H9 (cell line): ENCODE results near the gene PC. TPM values are rescaled to one million over a fixed set of nuclear protein-coding genes. Genes with fewer than 3 reads are reported as not detected.
A peak's percentile ranks its signal among the peaks of the same experiment; 100 is the strongest.

Source experiments
- DNase-seq: peaks from one replicate; pipeline ENCODE4 v3.0.0-alpha.2; 2017
- H2AFZ ChIP-seq: one replicate; pipeline ENCODE4 v1.6.1; 2013; ENCODE audit warnings: mild to moderate bottlenecking, low read length, control low read depth, moderate library complexity
- H2AK5ac ChIP-seq: 2 replicates; pipeline ENCODE4 v1.6.1; 2013; ENCODE audit warnings: low read length, control low read depth, mixed read lengths; ENCODE audit not compliant: insufficient read length
- H2BK120ac ChIP-seq: one replicate; pipeline ENCODE4 v1.6.1; 2013; ENCODE audit warnings: low read depth, mild to moderate bottlenecking, low read length, control low read depth, inconsistent platforms; ENCODE audit not compliant: poor library complexity, severe bottlenecking
- H2BK12ac ChIP-seq: 2 replicates; pipeline ENCODE4 v1.6.1; 2013; ENCODE audit warnings: low read length, control low read depth, mixed read lengths, low read depth; ENCODE audit not compliant: insufficient read length
- H2BK15ac ChIP-seq: 2 replicates; pipeline ENCODE4 v1.6.1; 2013; ENCODE audit warnings: low read depth, low read length, control low read depth
- H2BK20ac ChIP-seq: one replicate; pipeline ENCODE4 v1.6.1; 2013; ENCODE audit warnings: low read depth, mild to moderate bottlenecking, low read length, control low read depth, inconsistent platforms; ENCODE audit not compliant: poor library complexity, severe bottlenecking
- H2BK5ac ChIP-seq: 2 replicates; pipeline ENCODE4 v1.6.1; 2013; ENCODE audit warnings: low read length, control low read depth, mixed read lengths; ENCODE audit not compliant: insufficient read length
- H3K14ac ChIP-seq: 2 replicates; pipeline ENCODE4 v1.6.1; 2013; ENCODE audit warnings: low read length, control low read depth; ENCODE audit not compliant: insufficient read depth
- H3K18ac ChIP-seq: 2 replicates; pipeline ENCODE4 v1.6.1; 2013; ENCODE audit warnings: low read depth, mild to moderate bottlenecking, mixed read lengths, low read length, control low read depth; ENCODE audit not compliant: insufficient read length
- H3K23ac ChIP-seq: 2 replicates; pipeline ENCODE4 v1.6.1; 2013; ENCODE audit warnings: low read length, control low read depth, mixed read lengths, low read depth; ENCODE audit not compliant: insufficient read length
- H3K23me2 ChIP-seq: 2 replicates; pipeline ENCODE4 v1.6.1; 2013; ENCODE audit warnings: low read depth, mild to moderate bottlenecking, mixed read lengths, low read length, control low read depth; ENCODE audit not compliant: insufficient read length, poor library complexity, severe bottlenecking
- H3K27ac ChIP-seq: 2 replicates; pipeline ENCODE4 v1.5.1; 2013; ENCODE audit warnings: low read length, control low read depth, mixed read lengths, low read depth; ENCODE audit not compliant: insufficient read length
- H3K27me3 ChIP-seq: 2 replicates; pipeline ENCODE4 v1.6.1; 2013; ENCODE audit warnings: low read length, control low read depth, inconsistent platforms; ENCODE audit not compliant: insufficient read depth
- H3K4ac ChIP-seq: 2 replicates; pipeline ENCODE4 v1.6.1; 2013; ENCODE audit warnings: low read depth, mild to moderate bottlenecking, control low read depth, inconsistent platforms, low read length, moderate library complexity
- H3K4me1 ChIP-seq: 2 replicates; pipeline ENCODE4 v1.6.1; 2013; ENCODE audit warnings: low read length, control low read depth, inconsistent platforms; ENCODE audit not compliant: insufficient read depth
- H3K4me2 ChIP-seq: 2 replicates; pipeline ENCODE4 v1.6.1; 2013; ENCODE audit warnings: low read length, control low read depth, mixed read lengths; ENCODE audit not compliant: insufficient read length, insufficient read depth
- H3K56ac ChIP-seq: 2 replicates; pipeline ENCODE4 v1.6.1; 2013; ENCODE audit warnings: low read depth, mild to moderate bottlenecking, mixed read lengths, low read length, control low read depth; ENCODE audit not compliant: insufficient read length
- H3K79me1 ChIP-seq: 2 replicates; pipeline ENCODE4 v1.6.1; 2013; ENCODE audit warnings: low read depth, mild to moderate bottlenecking, moderate library complexity, low read length, control low read depth, inconsistent platforms; ENCODE audit not compliant: insufficient read depth, poor library complexity, severe bottlenecking
- H3K79me2 ChIP-seq: 2 replicates; pipeline ENCODE4 v1.6.1; 2013; ENCODE audit warnings: low read length, control low read depth, inconsistent platforms; ENCODE audit not compliant: insufficient read depth
- H3K9ac ChIP-seq: 2 replicates; pipeline ENCODE4 v1.6.1; 2013; ENCODE audit warnings: low read length, control low read depth, mixed read lengths; ENCODE audit not compliant: insufficient read length; ENCODE audit errors: extremely low read depth
- H3K9me3 ChIP-seq: one replicate; pipeline ENCODE4 v1.6.1; 2013; ENCODE audit warnings: low read depth, low read length, inconsistent platforms; ENCODE audit not compliant: control insufficient read depth
- H3T11ph ChIP-seq: one replicate; pipeline ENCODE4 v1.6.1; 2013; ENCODE audit warnings: mild to moderate bottlenecking, low read length, control low read depth, inconsistent platforms
- H4K20me1 ChIP-seq: one replicate; pipeline ENCODE4 v1.6.1; 2013; ENCODE audit not compliant: control insufficient read depth, insufficient read length, insufficient read depth
- H4K5ac ChIP-seq: 2 replicates; pipeline ENCODE4 v1.6.1; 2013; ENCODE audit warnings: low read depth, mild to moderate bottlenecking, mixed read lengths, low read length, control low read depth; ENCODE audit not compliant: insufficient read length
- H4K8ac ChIP-seq: replicated peaks from 2 replicates; pipeline ENCODE4 v1.6.1; 2013; ENCODE audit warnings: low read length, control low read depth, mixed read lengths, low read depth; ENCODE audit not compliant: insufficient read length
- H4K91ac ChIP-seq: 2 replicates; pipeline ENCODE4 v1.6.1; 2013; ENCODE audit warnings: low read depth, mild to moderate bottlenecking, moderate library complexity, mixed read lengths, low read length, control low read depth; ENCODE audit not compliant: insufficient read length
- H3K27ac Mint-ChIP-seq, 3 experiments: 2 replicates in 2 of 3; 3 replicates in 1 of 3; pipeline ENCODE4 v1.8.0; 2020 to 2021; ENCODE audit warnings: mixed read lengths in 3 of 3, mild to moderate bottlenecking in 1 of 3, moderate library complexity in 1 of 3
- H3K27me3 Mint-ChIP-seq: 2 replicates; pipeline ENCODE4 v1.8.0; 2021; ENCODE audit warnings: low read depth, mild to moderate bottlenecking, moderate library complexity, mixed read lengths
- H3K36me3 Mint-ChIP-seq, 3 experiments: 2 replicates in 2 of 3; 3 replicates in 1 of 3; pipeline ENCODE4 v1.8.0; 2020 to 2021; ENCODE audit warnings: low read depth in 3 of 3, mixed read lengths in 3 of 3; ENCODE audit not compliant: insufficient read depth in 1 of 3
- H3K4me1 Mint-ChIP-seq, 2 experiments: 2 replicates each; pipeline ENCODE4 v1.8.0; 2020; ENCODE audit warnings: mixed read lengths in 2 of 2
- H3K4me3 Mint-ChIP-seq, 2 experiments: 2 replicates in 1 of 2; 3 replicates in 1 of 2; pipeline ENCODE4 v1.8.0; 2020 to 2021; ENCODE audit warnings: mild to moderate bottlenecking in 2 of 2, mixed read lengths in 2 of 2, moderate library complexity in 1 of 2
- H3K9me3 Mint-ChIP-seq, 2 experiments: 2 replicates in 1 of 2; 3 replicates in 1 of 2; pipeline ENCODE4 v1.8.0; 2020; ENCODE audit warnings: mild to moderate bottlenecking in 2 of 2, mixed read lengths in 2 of 2, moderate library complexity in 1 of 2
- WGBS: extraction: QIAGEN DNeasy Blood & Tissue Kit; methylation state at CpG from one replicate; pipeline ENCODE4 v1.1.7; 2013; ENCODE audit warnings: missing lambda C conversion rate, low lambda C conversion rate, mixed read lengths; ENCODE audit not compliant: insufficient read length; ENCODE audit errors: extremely low coverage; 5-methylcytosine and 5-hydroxymethylcytosine counted together
- total RNA-seq: library from RNA; stranded (reverse); gene quantifications from 2 replicates; pipeline ENCODE4 v1.2.1, GENCODE V29; 2021
- TF ChIP-seq, protein P1 (sequence below): fragments of 200-600 bp; sonication (generic); conservative IDR thresholded peaks from 3 replicates; pipeline ENCODE4 v1.8.0; 2021; ENCODE audit warnings: antibody characterized with exemption, mild to moderate bottlenecking

The PC gene
- total RNA-seq, 1 experiment from 2014 or later = 32.6 TPM

DNA sequence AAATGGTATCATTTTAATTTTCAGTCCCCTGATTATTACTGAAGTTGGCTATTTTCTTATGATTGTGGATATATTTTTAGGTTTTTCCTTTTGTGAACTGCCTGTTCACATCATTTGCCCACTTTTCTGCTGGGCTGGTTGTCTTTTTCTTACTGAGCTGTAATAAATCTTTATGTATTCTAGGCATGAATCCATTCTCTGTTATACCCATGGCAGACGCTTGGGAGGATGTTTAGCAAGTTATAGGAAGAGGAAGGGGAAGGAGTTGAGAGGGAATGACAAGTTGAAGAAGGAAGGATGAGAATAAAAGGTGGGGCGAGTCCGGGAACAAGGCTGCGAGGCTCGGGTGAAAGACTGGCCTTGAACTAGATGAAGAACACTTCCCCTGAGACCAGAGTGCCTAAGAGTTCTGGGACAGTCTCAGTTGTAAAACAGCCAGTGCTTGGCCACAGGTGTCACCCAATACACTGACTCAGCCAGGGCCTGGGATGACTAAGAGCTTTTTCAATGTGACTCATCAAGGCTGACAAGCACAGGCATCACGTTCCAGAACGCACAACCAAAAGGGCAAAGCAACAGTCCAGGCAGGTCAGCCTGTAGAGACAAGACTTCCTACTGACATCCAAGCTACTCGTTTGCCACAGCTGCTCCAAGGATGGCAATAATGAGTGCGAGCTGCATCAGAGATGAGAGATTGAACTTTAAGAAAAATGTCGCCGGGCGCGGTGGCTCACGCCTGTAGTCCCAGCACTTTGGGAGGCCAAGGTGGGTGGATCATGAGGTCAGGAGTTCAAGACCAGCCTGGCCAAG, 66.1 kb downstream of the PC start:
- no peak overlapping the region for H2AK5ac ChIP-seq
- H3K27me3 Mint-ChIP-seq = no peaks in the 10 kb centered on the region
- H3K4me1 Mint-ChIP-seq = peaks cover 37 to 58% of the 10 kb centered on the region in 2 experiments
- peaks cover 0 to 5% (median 0%) of the 10 kb centered on the region in 3 experiments; a peak in 1 of 7 replicates for H3K36me3 Mint-ChIP-seq
- peak overlapping the region; percentile 27 for H3K18ac ChIP-seq
- no peaks in the 10 kb centered on the region for H4K20me1 ChIP-seq
- H3T11ph ChIP-seq = no peak overlapping the region
- no CpG with 5 or more reads among the region's 14 CpGs for whole genome bisulfite sequencing
- TF ChIP-seq, protein P1, sequence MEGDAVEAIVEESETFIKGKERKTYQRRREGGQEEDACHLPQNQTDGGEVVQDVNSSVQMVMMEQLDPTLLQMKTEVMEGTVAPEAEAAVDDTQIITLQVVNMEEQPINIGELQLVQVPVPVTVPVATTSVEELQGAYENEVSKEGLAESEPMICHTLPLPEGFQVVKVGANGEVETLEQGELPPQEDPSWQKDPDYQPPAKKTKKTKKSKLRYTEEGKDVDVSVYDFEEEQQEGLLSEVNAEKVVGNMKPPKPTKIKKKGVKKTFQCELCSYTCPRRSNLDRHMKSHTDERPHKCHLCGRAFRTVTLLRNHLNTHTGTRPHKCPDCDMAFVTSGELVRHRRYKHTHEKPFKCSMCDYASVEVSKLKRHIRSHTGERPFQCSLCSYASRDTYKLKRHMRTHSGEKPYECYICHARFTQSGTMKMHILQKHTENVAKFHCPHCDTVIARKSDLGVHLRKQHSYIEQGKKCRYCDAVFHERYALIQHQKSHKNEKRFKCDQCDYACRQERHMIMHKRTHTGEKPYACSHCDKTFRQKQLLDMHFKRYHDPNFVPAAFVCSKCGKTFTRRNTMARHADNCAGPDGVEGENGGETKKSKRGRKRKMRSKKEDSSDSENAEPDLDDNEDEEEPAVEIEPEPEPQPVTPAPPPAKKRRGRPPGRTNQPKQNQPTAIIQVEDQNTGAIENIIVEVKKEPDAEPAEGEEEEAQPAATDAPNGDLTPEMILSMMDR = no peak
- H2BK20ac ChIP-seq = no peak overlapping the region
- H3K23ac ChIP-seq = no peak overlapping the region
- H3K4me1 ChIP-seq = peaks cover 5% of the 10 kb centered on the region; the same call in 1 of the 2 replicates
- no peak overlapping the region for H3K4me2 ChIP-seq
- peak overlapping the region in 2 of 3 experiments; percentile 33 to 93; a peak in 5 of 7 replicates for H3K27ac Mint-ChIP-seq
- H2BK15ac ChIP-seq = no peak overlapping the region
- H3K4me3 Mint-ChIP-seq = no peak overlapping the region
- no peak overlapping the region for H3K9ac ChIP-seq
- H3K9me3 ChIP-seq = no peaks in the 10 kb centered on the region
- no peak overlapping the region for H3K27ac ChIP-seq
- no peaks in the 10 kb centered on the region for H3K79me2 ChIP-seq
- no peak overlapping the region for H2BK12ac ChIP-seq
- no peak overlapping the region for H3K56ac ChIP-seq
- H4K91ac ChIP-seq = no peak overlapping the region
- no peaks in the 10 kb centered on the region for H3K79me1 ChIP-seq
- no peak overlapping the region; the same call in 1 of the 2 replicates for H3K14ac ChIP-seq
- H3K23me2 ChIP-seq = no peaks in the 10 kb centered on the region
- H2AFZ ChIP-seq = no peak overlapping the region
- H3K4ac ChIP-seq = no peak overlapping the region
- H3K9me3 Mint-ChIP-seq = no peaks in the 10 kb centered on the region; a peak in 2 of 5 replicates
- DNase-seq = peak; percentile 82
- no peak overlapping the region for H2BK120ac ChIP-seq
- no peaks in the 10 kb centered on the region for H3K27me3 ChIP-seq
- no peak overlapping the region for H4K5ac ChIP-seq
- no peak overlapping the region for H2BK5ac ChIP-seq
- no peak overlapping the region for H4K8ac ChIP-seq
